Skin epidermis (tissue), 12 donors: ENCODE results near the gene HOXA11.
A peak's percentile ranks its signal among the peaks of the same experiment; 100 is the strongest.

Experiments
- H3K27ac ChIP-seq, 21 experiments: fragments of 200-600 bp; sonication (generic) in 11 of 21; one replicate each; pipeline ENCODE4 v1.5.0; 2020; ENCODE audit warnings: mild to moderate bottlenecking in 3 of 21, inconsistent platforms in 2 of 21, moderate library complexity in 2 of 21
- H3K4me3 ChIP-seq, 7 experiments: fragments of 200-600 bp; sonication (generic) in 2 of 7; one replicate each; pipeline ENCODE4 v1.5.0; 2020; ENCODE audit warnings: inconsistent platforms in 2 of 7, mild to moderate bottlenecking in 2 of 7, moderate library complexity in 1 of 7

HOXA11 gene

GRCh38 chr7:27143950-27144780 lies 40.9 kb downstream of the HOXA11 start:
- H3K4me3 ChIP-seq: peak overlapping the region in 3 of 7 experiments; percentile 36 to 60 (median 56)
- H3K27ac ChIP-seq: peak overlapping the region in 1 of 21 experiments; percentile 77

GRCh38 chr7:27143023-27143949 lies 41.7 kb downstream of the HOXA11 start, which contains the start of gene HOXA5:
TSS of gene HOXA5 (minus strand) at chr7:27143681. CDS start at chr7:27143607, 74 bp downstream.
- H3K4me3 ChIP-seq: peak within 1 kb of the TSS; percentile 15 to 60 (median 36)
- peak within 1 kb of the TSS in 14 of 21 experiments; percentile 0 to 85 (median 61) for H3K27ac ChIP-seq

GRCh38 chr7:27142580-27143022 lies 42.4 kb downstream of the HOXA11 start:
- Histone ChIP-seq H3K27ac (peak overlapping the region in 13 of 21 experiments; percentile 0 to 85 (median 62)), H3K4me3 (peak overlapping the region; percentile 15 to 60 (median 36))

DNA sequence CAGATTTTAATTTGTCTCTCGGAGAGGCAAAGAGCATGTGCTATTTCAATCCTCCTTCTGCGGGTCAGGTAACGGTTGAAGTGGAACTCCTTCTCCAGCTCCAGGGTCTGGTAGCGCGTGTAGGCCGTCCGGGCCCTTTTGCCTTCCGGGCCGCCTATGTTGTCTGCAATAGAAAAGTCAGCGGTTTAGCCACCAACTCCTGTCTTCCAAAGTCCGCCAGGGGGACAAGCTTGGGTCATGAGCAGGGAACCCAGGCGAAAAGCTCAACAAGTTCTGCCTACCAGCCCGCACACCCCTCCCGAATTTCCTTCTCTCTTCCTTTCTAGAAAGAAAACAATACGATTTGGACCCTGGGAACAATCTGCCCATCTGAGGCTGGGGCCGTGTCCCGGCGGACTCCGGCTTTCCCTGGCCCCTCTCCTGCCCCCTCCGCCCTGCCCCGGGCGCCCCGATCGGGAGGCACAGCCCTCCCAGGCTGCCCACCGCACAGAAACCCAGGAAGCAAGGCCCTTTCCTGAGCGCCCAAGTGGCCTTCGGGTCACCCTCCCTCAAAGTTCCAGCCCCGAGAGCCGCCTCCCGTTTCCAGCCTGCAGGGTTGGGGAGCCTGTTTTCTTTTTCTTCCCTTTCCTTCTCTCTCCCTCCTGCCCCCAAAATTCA lies 43.0 kb downstream of the HOXA11 start:
- peak overlapping the region in 6 of 7 experiments; percentile 31 to 60 (median 43) for H3K4me3 ChIP-seq
- H3K27ac ChIP-seq: peak overlapping the region in 6 of 21 experiments; percentile 8 to 85 (median 64)

GRCh38 chr7:27141137-27141922 lies 43.7 kb downstream of the HOXA11 start:
- peak overlapping the region in 1 of 7 experiments; percentile 60 for H3K4me3 ChIP-seq
- H3K27ac ChIP-seq: peak overlapping the region in 1 of 21 experiments; percentile 77

DNA sequence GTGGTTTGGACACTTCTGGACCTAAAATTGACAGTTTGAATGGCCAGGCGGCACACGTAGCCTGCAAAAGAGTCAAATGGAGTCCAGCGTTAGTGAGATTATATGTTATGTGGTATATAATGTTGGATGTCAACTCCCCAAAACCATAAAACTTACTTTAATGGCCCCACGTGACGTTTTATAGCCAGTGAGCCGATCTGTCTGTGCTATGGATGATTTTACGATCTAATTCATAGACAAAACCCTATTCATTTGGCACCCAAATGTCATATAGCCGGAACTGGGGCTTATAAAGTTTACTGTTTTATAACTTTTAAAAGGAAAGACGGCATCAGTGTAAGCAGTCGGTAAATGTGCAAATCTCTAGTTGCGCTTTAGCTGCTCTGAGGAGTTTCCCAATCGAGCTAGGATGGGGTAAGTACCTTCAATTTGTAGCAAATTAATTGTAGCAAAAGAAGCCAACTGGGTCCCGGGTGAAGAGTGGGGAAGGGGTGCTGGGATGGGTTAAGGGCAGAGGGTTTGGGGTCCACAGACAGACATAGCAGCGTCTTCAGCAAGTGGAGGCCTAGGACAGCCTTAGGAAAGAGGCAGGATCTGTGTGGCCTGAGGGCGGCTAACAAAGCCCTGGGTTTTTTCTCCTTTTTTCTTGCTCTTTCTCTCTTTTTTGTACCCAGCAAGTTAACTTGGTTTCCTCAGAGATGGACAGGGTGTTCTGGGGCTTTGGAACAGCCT lies 44.7 kb downstream of the HOXA11 start:
- Histone ChIP-seq H3K27ac (no peak overlapping the region), H3K4me3 (no peak overlapping the region)

DNA sequence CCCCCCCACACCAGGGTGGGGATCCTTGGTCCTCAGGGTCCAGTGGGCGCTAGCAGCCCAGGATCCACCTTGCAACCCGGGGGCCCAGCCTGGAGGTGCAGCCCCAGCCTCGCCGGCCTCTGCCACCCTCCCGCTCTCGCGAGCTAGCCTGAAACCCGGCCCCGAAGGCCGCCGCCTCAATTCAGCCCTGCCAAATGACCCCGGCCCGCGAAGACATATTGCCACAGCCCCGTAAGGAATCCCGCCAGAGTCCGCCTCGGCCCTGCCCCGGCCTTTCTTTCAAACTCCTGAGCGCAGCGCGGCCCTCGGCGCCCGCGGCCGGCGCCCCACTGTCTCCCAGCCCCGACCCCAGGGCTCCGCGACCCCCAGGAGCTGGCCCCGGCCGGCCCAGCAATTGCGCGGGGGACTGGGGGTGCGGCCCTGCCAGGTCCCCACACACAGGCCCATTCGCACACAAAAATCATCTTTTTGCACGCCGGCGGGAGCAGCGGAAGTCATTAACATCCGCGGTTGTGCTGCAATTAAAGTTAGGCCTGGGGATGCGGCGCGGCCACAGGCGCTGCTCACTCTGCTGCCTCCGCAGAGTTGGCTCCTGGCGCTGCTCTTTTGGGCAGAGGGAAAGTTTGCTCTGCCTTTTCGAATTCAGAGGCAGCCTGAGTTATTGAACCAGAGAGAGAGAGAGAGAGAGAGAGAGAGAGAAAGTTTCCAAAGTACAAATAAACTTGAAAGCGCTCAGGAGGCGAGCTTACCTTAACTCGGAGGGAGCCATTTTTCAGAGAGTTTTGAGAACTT lies 45.5 kb downstream of the HOXA11 start:
- no peak overlapping the region for H3K4me3 ChIP-seq
- no peak overlapping the region for H3K27ac ChIP-seq

DNA sequence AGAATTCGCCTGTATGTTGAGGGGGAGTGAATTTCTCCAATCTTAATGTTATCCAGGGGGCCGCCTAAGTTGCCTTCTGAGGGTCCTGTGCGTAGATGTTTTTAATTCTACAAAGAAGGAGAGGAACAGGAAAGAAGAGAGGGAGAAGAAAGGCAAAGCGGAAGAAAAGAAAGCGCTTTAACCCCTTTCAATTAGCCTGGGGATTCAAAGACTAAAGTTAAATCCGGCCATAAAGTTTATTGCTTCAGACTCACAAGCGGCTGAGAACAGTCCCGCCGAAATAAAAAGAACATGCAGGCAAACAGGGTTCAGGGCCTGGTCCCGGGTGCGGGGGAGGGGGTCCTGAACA lies 46.1 kb downstream of the HOXA11 start:
- Histone ChIP-seq H3K27ac (no peak overlapping the region), H3K4me3 (no peak overlapping the region)

- H3K4me3 ChIP-seq: no peak overlapping the region
- no peak overlapping the region for H3K27ac ChIP-seq
These were observed 46.6 kb downstream of the HOXA11 start for GRCh38 chr7:27138472-27138871.

DNA sequence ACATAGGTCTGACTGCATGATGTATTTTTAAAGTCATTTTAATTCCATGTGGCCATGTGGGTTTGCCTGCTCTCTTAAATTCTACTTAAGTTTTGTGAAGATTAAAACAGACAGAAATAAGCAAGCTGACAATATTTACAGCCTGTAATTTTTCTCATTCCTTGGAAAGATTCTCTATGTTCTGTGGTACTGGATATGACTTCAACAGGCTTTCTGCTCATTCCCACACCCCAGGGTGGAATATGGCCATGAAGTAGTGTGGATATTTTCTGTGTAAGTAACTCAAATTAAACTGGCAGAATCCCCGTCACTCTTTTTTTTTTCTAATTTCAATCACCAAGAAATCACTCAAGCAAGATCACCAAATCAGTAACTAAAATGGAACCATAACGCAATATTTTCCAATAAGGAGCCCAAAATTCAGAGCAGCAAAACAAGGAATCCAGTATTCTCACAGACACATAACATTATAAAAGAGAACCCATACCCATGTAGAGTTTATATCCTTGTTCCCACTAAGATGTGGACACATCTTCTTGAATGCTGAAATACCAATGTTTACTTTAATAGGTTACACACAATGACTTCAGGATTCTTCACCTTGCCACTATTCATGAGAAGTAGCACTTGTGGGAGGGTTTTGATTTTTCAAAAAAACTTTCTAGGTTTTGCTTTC lies 47.3 kb downstream of the HOXA11 start:
- Histone ChIP-seq H3K4me3 (no peak overlapping the region), H3K27ac (no peak overlapping the region)

DNA sequence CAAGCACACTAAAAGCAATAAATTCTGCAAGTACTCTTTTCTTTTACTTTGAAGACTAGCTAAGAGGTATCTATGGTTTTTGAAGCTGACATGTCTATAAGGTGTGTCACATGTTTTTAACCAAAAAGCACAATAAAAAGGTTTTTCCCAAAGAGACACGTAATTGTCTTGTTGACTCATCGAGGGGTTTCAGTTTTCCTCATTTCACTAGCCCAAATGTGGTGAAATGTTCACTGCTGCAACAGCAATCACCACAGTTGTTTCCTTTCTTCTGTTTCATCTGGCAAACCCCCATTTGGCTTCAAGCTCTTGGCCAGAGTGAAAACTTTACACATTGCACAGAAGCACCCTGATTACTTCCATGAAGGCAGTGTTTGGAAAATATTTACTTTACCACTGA lies 50.6 kb downstream of the HOXA11 start:
- H3K4me3 ChIP-seq: no peak overlapping the region
- no peak overlapping the region for H3K27ac ChIP-seq

DNA sequence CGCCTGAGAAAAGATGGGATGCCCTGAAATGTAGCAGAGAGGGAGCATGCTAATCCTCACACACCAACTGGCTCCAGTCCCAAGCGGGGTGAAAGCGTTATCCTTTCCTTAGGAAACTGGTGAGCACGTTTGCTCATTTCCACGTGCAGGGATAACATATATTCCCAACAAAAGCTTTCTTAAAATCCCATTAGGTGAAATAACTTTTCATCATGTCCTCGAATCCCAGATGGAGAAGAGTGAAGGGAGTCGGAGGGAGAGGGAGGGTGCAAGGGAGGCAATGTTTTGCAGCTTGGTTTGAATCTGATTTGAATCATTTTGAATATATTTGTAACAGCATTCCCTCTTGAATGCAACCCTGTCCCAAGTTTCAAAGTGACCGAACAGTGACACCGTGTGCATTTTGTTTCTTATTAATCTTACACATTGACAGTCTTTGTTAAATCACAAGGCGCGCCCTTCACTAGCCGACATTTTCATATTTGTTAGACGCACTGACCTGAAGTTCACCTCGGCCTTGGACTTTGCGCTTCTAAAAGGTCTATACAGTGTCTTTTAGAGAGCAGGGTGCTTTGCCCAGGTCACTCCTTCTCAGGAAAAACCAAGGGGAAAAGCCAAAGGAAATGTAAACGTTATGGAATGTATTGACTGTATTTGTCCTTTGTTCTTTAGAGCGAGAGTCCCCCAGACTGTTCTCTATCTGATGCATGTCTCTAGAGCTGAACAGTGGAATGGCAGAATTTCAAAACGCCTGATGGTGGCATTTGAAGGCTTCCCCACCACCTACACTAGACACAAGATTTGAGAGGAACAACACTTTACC lies 51.4 kb downstream of the HOXA11 start:
- Histone ChIP-seq H3K4me3 (no peak overlapping the region), H3K27ac (no peak overlapping the region)

- no peak overlapping the region for H3K4me3 ChIP-seq
- H3K27ac ChIP-seq: no peak overlapping the region
These were observed 52.1 kb downstream of the HOXA11 start for GRCh38 chr7:27132978-27133377.

DNA sequence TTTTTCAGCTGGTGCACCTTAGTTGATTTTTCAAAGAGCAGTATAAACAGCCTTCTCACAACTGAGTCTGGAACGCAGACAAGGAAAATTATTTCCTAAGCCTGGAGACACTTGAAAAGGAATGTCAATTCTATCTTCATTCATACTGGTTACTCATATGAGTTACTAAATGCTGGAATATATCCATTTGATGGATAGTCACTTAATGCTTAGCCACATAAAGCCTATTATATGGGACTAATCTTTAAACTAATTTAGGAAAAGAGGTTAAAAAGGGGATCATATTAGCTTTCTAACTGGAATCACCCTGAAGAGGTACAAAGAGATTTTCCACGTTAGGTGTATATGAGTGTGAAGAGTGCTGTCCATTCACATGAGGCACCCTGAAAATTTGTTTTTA lies 52.8 kb downstream of the HOXA11 start:
- H3K4me3 ChIP-seq: no peak overlapping the region

DNA sequence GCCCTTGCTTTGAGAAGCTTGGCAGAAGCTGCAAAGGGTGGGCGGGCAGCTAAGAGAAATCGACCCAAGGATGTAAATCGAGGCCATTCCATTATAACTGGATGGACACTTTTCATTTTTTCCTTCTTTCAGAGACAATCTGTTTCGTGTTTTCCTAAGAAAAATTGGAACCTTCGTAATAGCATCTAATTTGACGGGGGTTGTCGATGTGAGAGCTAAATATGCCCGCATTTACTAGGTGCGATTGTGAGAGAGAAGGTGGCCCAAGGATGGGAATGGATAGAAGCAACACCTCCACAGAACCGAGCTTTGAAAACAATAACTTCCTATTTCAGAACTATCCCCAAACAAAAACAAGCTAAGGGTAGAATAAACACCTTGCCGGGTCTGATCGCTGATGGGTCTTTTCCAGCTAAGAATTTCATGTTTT lies 53.6 kb downstream of the HOXA11 start:
- H3K27ac ChIP-seq: peak overlapping the region in 19 of 21 experiments; percentile 52 to 92 (median 82)

More for the DNA sequence above, 52.8 kb downstream of the HOXA11 start:
- H3K27ac ChIP-seq: no peak overlapping the region

More for the DNA sequence above, 53.6 kb downstream of the HOXA11 start:
- peak overlapping the region; percentile 51 to 72 (median 61) for H3K4me3 ChIP-seq
